Measurements from ENCODE around the gene SLC16A11.

SLC16A11 gene

GRCh38 chr17:7080456-7081041 lies 36.7 kb upstream of the SLC16A11 start:
- Histone ChIP-seq H2BK120ac (ENCODE audit: low read depth, low read length) (no peak overlapping the region), H2AK5ac (ENCODE audit: low read length, severe bottlenecking) (no peak overlapping the region), H3K79me1 (replicated peaks; ENCODE audit: low read length, poor library complexity, severe bottlenecking) (no peaks in the 10 kb centered on the region), H3K9ac (ENCODE audit: low read length) (no peak overlapping the region), H3K4me1 (ENCODE audit: control insufficient read depth, insufficient read depth, low read depth, low read length) (no peaks in the 10 kb centered on the region), H3K4ac (ENCODE audit: low read depth in 1 of 2, low read length in 2 of 2) (no peak overlapping the region), H2BK5ac (ENCODE audit: low read depth, low read length, poor library complexity, severe bottlenecking) (no peak overlapping the region), H4K8ac (ENCODE audit: low read length) (no peak overlapping the region), H2AFZ (ENCODE audit: low read depth, low read length) (no peak overlapping the region), H3K9me3 (ENCODE audit: control insufficient read depth, low read length) (no peaks in the 10 kb centered on the region), H3K14ac (ENCODE audit: low read length in 2 of 2) (no peak overlapping the region), H2BK15ac (ENCODE audit: low read depth, poor library complexity, severe bottlenecking) (no peak overlapping the region), H3K4me2 (ENCODE audit: low read length, poor library complexity, severe bottlenecking) (no peak overlapping the region), H2BK12ac (ENCODE audit: low read length in 2 of 2) (no peak overlapping the region), H3K36me3 (ENCODE audit: control insufficient read depth in 1 of 2, insufficient read depth in 2 of 2, low read depth in 1 of 2, low read length in 2 of 2) (no peaks in the 10 kb centered on the region), H3K27ac (ENCODE audit: low read length, poor library complexity, severe bottlenecking) (no peak overlapping the region), H3K23ac (ENCODE audit: low read length in 2 of 2) (no peak overlapping the region), H3K4me3 (ENCODE audit: insufficient read depth in 1 of 2, low read depth in 1 of 2, low read length in 2 of 2) (no peak overlapping the region), H3K18ac (ENCODE audit: low read depth in 1 of 2, low read length in 2 of 2) (no peak overlapping the region), H4K91ac (ENCODE audit: low read length) (no peak overlapping the region), H3K27me3 (ENCODE audit: control insufficient read depth in 1 of 2, insufficient read depth in 1 of 2, low read length in 2 of 2) (peaks cover 4 to 32% of the 10 kb centered on the region in 2 experiments)
- 93% methylated on average over 8 of the region's 10 CpGs for WGBS
- DNase-seq, result no peak

GRCh38 chr17:7079581-7080455 lies 35.9 kb upstream of the SLC16A11 start, which contains the start of gene CLEC10A:
Gene CLEC10A, minus strand, starts transcription at chr17:7080251. Its CDS starts 1,439 bp downstream, at chr17:7078812.
- H2BK5ac ChIP-seq (ENCODE audit: low read depth, low read length, poor library complexity, severe bottlenecking), result no peak within 1 kb of the TSS
- no peaks in the 10 kb centered on the region for H3K79me1 ChIP-seq (replicated peaks; ENCODE audit: low read length, poor library complexity, severe bottlenecking)
- H2AFZ ChIP-seq (ENCODE audit: low read depth, low read length), result no peak within 1 kb of the TSS
- no peak within 1 kb of the TSS for H4K8ac ChIP-seq (ENCODE audit: low read length)
- H3K18ac ChIP-seq (ENCODE audit: low read depth in 1 of 2, low read length in 2 of 2), result no peak within 1 kb of the TSS
- H4K91ac ChIP-seq (ENCODE audit: low read length), result no peak within 1 kb of the TSS
- DNase-seq, result no peak
- 81% methylated on average over 15 of the region's 15 CpGs for WGBS
- no peak within 1 kb of the TSS for H3K27ac ChIP-seq (ENCODE audit: low read length, poor library complexity, severe bottlenecking)
- no peaks in the 10 kb centered on the region for H3K4me1 ChIP-seq (ENCODE audit: control insufficient read depth, insufficient read depth, low read depth, low read length)
- H3K4me2 ChIP-seq (ENCODE audit: low read length, poor library complexity, severe bottlenecking), result no peak within 1 kb of the TSS
- H3K9ac ChIP-seq (ENCODE audit: low read length), result no peak within 1 kb of the TSS
- no peaks in the 10 kb centered on the region for H3K9me3 ChIP-seq (ENCODE audit: control insufficient read depth, low read length)
- H3K4ac ChIP-seq (ENCODE audit: low read depth in 1 of 2, low read length in 2 of 2), result no peak within 1 kb of the TSS
- H2BK15ac ChIP-seq (ENCODE audit: low read depth, poor library complexity, severe bottlenecking), result no peak within 1 kb of the TSS
- no peaks in the 10 kb centered on the region for H3K36me3 ChIP-seq (ENCODE audit: control insufficient read depth in 1 of 2, insufficient read depth in 2 of 2, low read depth in 1 of 2, low read length in 2 of 2)
- no peak within 1 kb of the TSS for H2BK120ac ChIP-seq (ENCODE audit: low read depth, low read length)
- no peak within 1 kb of the TSS for H3K14ac ChIP-seq (ENCODE audit: low read length in 2 of 2)
- H3K4me3 ChIP-seq (ENCODE audit: insufficient read depth in 1 of 2, low read depth in 1 of 2, low read length in 2 of 2), result no peak within 1 kb of the TSS
- H2BK12ac ChIP-seq (ENCODE audit: low read length in 2 of 2), result no peak within 1 kb of the TSS
- H3K23ac ChIP-seq (ENCODE audit: low read length in 2 of 2), result no peak within 1 kb of the TSS
- H2AK5ac ChIP-seq (ENCODE audit: low read length, severe bottlenecking), result no peak within 1 kb of the TSS
- H3K27me3 ChIP-seq (ENCODE audit: control insufficient read depth in 1 of 2, insufficient read depth in 1 of 2, low read length in 2 of 2), result peaks cover 4 to 36% of the 10 kb centered on the region in 2 experiments

- Histone ChIP-seq H3K4me3 (ENCODE audit: insufficient read depth in 1 of 2, low read depth in 1 of 2, low read length in 2 of 2) (no peak overlapping the region), H2BK12ac (ENCODE audit: low read length in 2 of 2) (no peak overlapping the region), H3K18ac (ENCODE audit: low read depth in 1 of 2, low read length in 2 of 2) (no peak overlapping the region), H3K27ac (ENCODE audit: low read length, poor library complexity, severe bottlenecking) (no peak overlapping the region), H2AFZ (ENCODE audit: low read depth, low read length) (no peak overlapping the region), H2BK5ac (ENCODE audit: low read depth, low read length, poor library complexity, severe bottlenecking) (no peak overlapping the region), H4K91ac (ENCODE audit: low read length) (no peak overlapping the region), H2AK5ac (ENCODE audit: low read length, severe bottlenecking) (no peak overlapping the region), H3K14ac (ENCODE audit: low read length in 2 of 2) (no peak overlapping the region), H3K27me3 (ENCODE audit: control insufficient read depth in 1 of 2, insufficient read depth in 1 of 2, low read length in 2 of 2) (peaks cover 4 to 39% of the 10 kb centered on the region in 2 experiments), H3K9ac (ENCODE audit: low read length) (no peak overlapping the region), H3K36me3 (ENCODE audit: control insufficient read depth in 1 of 2, insufficient read depth in 2 of 2, low read depth in 1 of 2, low read length in 2 of 2) (no peaks in the 10 kb centered on the region), H3K4ac (ENCODE audit: low read depth in 1 of 2, low read length in 2 of 2) (no peak overlapping the region), H3K23ac (ENCODE audit: low read length in 2 of 2) (no peak overlapping the region), H3K9me3 (ENCODE audit: control insufficient read depth, low read length) (no peaks in the 10 kb centered on the region), H2BK15ac (ENCODE audit: low read depth, poor library complexity, severe bottlenecking) (no peak overlapping the region), H2BK120ac (ENCODE audit: low read depth, low read length) (no peak overlapping the region), H4K8ac (ENCODE audit: low read length) (no peak overlapping the region), H3K4me1 (ENCODE audit: control insufficient read depth, insufficient read depth, low read depth, low read length) (no peaks in the 10 kb centered on the region), H3K79me1 (replicated peaks; ENCODE audit: low read length, poor library complexity, severe bottlenecking) (no peaks in the 10 kb centered on the region), H3K4me2 (ENCODE audit: low read length, poor library complexity, severe bottlenecking) (no peak overlapping the region)
- DNase-seq, result no peak
- 91% methylated on average over 10 of the region's 10 CpGs for WGBS
These were observed 34.8 kb upstream of the SLC16A11 start for GRCh38 chr17:7078711-7079110.

GRCh38 chr17:7077911-7078546 lies 34.1 kb upstream of the SLC16A11 start:
- Histone ChIP-seq H3K9me3 (ENCODE audit: control insufficient read depth, low read length) (no peaks in the 10 kb centered on the region), H3K4me3 (ENCODE audit: insufficient read depth in 1 of 2, low read depth in 1 of 2, low read length in 2 of 2) (no peak overlapping the region), H3K4ac (ENCODE audit: low read depth in 1 of 2, low read length in 2 of 2) (no peak overlapping the region), H3K14ac (ENCODE audit: low read length in 2 of 2) (no peak overlapping the region), H3K9ac (ENCODE audit: low read length) (no peak overlapping the region), H3K4me2 (ENCODE audit: low read length, poor library complexity, severe bottlenecking) (no peak overlapping the region), H2AFZ (ENCODE audit: low read depth, low read length) (no peak overlapping the region), H2BK15ac (ENCODE audit: low read depth, poor library complexity, severe bottlenecking) (no peak overlapping the region), H2BK12ac (ENCODE audit: low read length in 2 of 2) (no peak overlapping the region), H3K18ac (ENCODE audit: low read depth in 1 of 2, low read length in 2 of 2) (no peak overlapping the region), H2BK5ac (ENCODE audit: low read depth, low read length, poor library complexity, severe bottlenecking) (no peak overlapping the region), H3K79me1 (replicated peaks; ENCODE audit: low read length, poor library complexity, severe bottlenecking) (no peaks in the 10 kb centered on the region), H3K27me3 (ENCODE audit: control insufficient read depth in 1 of 2, insufficient read depth in 1 of 2, low read length in 2 of 2) (peaks cover 4 to 43% of the 10 kb centered on the region in 2 experiments), H3K23ac (ENCODE audit: low read length in 2 of 2) (no peak overlapping the region), H4K8ac (ENCODE audit: low read length) (no peak overlapping the region), H3K4me1 (ENCODE audit: control insufficient read depth, insufficient read depth, low read depth, low read length) (no peaks in the 10 kb centered on the region), H2AK5ac (ENCODE audit: low read length, severe bottlenecking) (no peak overlapping the region), H3K27ac (ENCODE audit: low read length, poor library complexity, severe bottlenecking) (no peak overlapping the region), H4K91ac (ENCODE audit: low read length) (no peak overlapping the region), H3K36me3 (ENCODE audit: control insufficient read depth in 1 of 2, insufficient read depth in 2 of 2, low read depth in 1 of 2, low read length in 2 of 2) (no peaks in the 10 kb centered on the region), H2BK120ac (ENCODE audit: low read depth, low read length) (no peak overlapping the region)
- WGBS, result 75% methylated on average over 7 of the region's 7 CpGs
- DNase-seq, result no peak

Data from mesenchymal stem cell (in vitro differentiated cells and primary cell).